Panc1 (cell line): ENCODE results near the gene UNC50. TPM values are rescaled to one million over a fixed set of nuclear protein-coding genes. Genes with fewer than 3 reads are reported as not detected.

Experiments
- ATAC-seq: fragments of 200-7000 bp; cut with Tn5 transposase; 2 replicates; pipeline ENCODE4 v1.9.1; 2020; ENCODE audit warnings: mild to moderate bottlenecking, moderate library complexity
- BruUV-seq: library from RNA; stranded (reverse); fragments of 400-500 nt; replicated peaks from 2 replicates; lab custom pipeline; 2021; lab: Mats Ljungman, UMichigan
- CTCF ChIA-PET: fragments of 300-600 bp; sonication (Branson Sonifier 250); formaldehyde crosslinking; loops from one replicate; lab custom pipeline; 2022; ENCODE audit warnings: antibody characterized with exemption; lab: Charles Lee
- POLR2A ChIA-PET: fragments of 300-600 bp; sonication (Branson Sonifier 250); formaldehyde crosslinking; loops from one replicate; lab custom pipeline; 2022; ENCODE audit warnings: antibody characterized with exemption; lab: Charles Lee
- DNase-seq: peaks from one replicate; pipeline ENCODE4 v3.0.0-alpha.2; 2010; ENCODE audit warnings: low read depth, low spot score
- H3K27ac ChIP-seq: 2 replicates; pipeline ENCODE4 v1.5.1; 2011; ENCODE audit warnings: mild to moderate bottlenecking, low read length, inconsistent platforms
- H3K27me3 ChIP-seq: fragments of 200-500 bp; sonication (Bioruptor generic); 2 replicates; pipeline ENCODE4 v1.6.0; 2014; ENCODE audit warnings: low read length, inconsistent platforms; ENCODE audit not compliant: control insufficient read depth, insufficient read depth
- H3K36me3 ChIP-seq: fragments of 200-500 bp; sonication (Bioruptor generic); 2 replicates; pipeline ENCODE4 v1.5.1; 2014; ENCODE audit warnings: inconsistent platforms, mild to moderate bottlenecking, low read length, moderate library complexity; ENCODE audit not compliant: control insufficient read depth, insufficient read depth
- H3K4me1 ChIP-seq: 2 replicates; pipeline ENCODE4 v1.5.1; 2011; ENCODE audit warnings: inconsistent platforms, mild to moderate bottlenecking, low read length, moderate library complexity; ENCODE audit not compliant: control insufficient read depth, insufficient read depth
- H3K4me3 ChIP-seq, 2 experiments: 2 replicates each; pipeline ENCODE4 v1.5.1; 2011 to 2012; ENCODE audit warnings: low read depth in 2 of 2, low read length in 2 of 2, mild to moderate bottlenecking in 2 of 2, inconsistent platforms in 1 of 2, moderate library complexity in 1 of 2
- H3K9me3 ChIP-seq: fragments of 200-500 bp; sonication (Bioruptor generic); 2 replicates; pipeline ENCODE4 v1.5.1; 2014; ENCODE audit warnings: low read depth, mild to moderate bottlenecking, inconsistent platforms, low read length, moderate library complexity; ENCODE audit not compliant: control insufficient read depth, insufficient read depth
- POLR2AphosphoS5 ChIP-seq: IDR thresholded peaks from 2 replicates; pipeline ENCODE4 v1.6.1; 2012; ENCODE audit warnings: mild to moderate bottlenecking, low read depth, low read length, moderate library complexity
- SIN3A ChIP-seq: IDR thresholded peaks from 2 replicates; pipeline ENCODE4 v1.6.1; 2012; ENCODE audit warnings: low read depth, mild to moderate bottlenecking, low read length, moderate library complexity, borderline replicate concordance; ENCODE audit not compliant: insufficient read depth
- TCF7L2 ChIP-seq: IDR thresholded peaks from 2 replicates; pipeline ENCODE4 v1.6.1; 2011; ENCODE audit warnings: mild to moderate bottlenecking, low read depth, low read length, inconsistent platforms
- in situ Hi-C: cut with HindIII; loops from 2 replicates; pipeline ENCODE4 v1.10.0; 2016; ENCODE audit warnings: low sequenced_read_pairs, low pct_unique_long_range_greater_than_20kb
- intact Hi-C: fragments of 100-400 bp; cut with micrococcal nuclease; formaldehyde crosslinking; loops from one replicate; pipeline ENCODE4 v1.10.0; 2022; ENCODE audit not compliant: unreplicated experiment
- total RNA-seq: library from RNA; stranded (reverse); gene quantifications from one replicate; pipeline ENCODE4 v1.2.1, GENCODE V29; 2021; ENCODE audit not compliant: unreplicated experiment
- TF ChIP-seq, protein P1 (sequence below): fragments of 450-650 bp; IDR thresholded peaks from 2 replicates; pipeline ENCODE4 v1.5.1; 2017; ENCODE audit warnings: mild to moderate bottlenecking
- TF ChIP-seq, protein P2 (sequence below), 2 experiments: IDR thresholded peaks; 2 replicates each; pipeline ENCODE4 v1.6.1; 2011 to 2012; ENCODE audit warnings: low read depth in 2 of 2, control low read depth in 1 of 2, low read length in 1 of 2, mild to moderate bottlenecking in 1 of 2, moderate library complexity in 1 of 2; ENCODE audit not compliant: insufficient read depth in 1 of 2

UNC50 gene
- total RNA-seq, 1 experiment from 2014 or later: 43.6 TPM

DNA sequence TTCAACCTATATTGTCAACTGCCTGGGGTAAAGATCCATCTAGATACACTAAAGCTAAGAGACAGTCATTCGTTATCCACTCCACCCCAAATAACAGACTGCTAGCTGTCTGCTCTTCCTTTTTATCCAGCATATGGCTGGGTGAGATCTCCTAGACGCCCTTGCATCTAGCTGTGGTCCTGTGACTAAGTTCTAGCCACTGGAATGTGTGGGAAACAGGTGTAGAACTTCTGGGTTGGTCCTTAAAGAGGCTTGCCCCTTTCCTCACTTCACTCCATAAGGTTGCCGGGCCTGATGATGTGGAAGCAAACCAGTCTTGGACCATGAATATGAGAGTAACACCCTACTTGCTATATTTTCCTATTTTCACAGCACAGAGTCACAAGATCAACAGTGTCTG is 3.3 kb upstream of the UNC50 start:
- H3K27me3 ChIP-seq: no peaks in the 10 kb centered on the region
- no TSS peak for BruUV-seq
- TF ChIP-seq POLR2AphosphoS5 (no peak), TCF7L2 (no peak), SIN3A (no peak)
- TF ChIP-seq, protein P1, sequence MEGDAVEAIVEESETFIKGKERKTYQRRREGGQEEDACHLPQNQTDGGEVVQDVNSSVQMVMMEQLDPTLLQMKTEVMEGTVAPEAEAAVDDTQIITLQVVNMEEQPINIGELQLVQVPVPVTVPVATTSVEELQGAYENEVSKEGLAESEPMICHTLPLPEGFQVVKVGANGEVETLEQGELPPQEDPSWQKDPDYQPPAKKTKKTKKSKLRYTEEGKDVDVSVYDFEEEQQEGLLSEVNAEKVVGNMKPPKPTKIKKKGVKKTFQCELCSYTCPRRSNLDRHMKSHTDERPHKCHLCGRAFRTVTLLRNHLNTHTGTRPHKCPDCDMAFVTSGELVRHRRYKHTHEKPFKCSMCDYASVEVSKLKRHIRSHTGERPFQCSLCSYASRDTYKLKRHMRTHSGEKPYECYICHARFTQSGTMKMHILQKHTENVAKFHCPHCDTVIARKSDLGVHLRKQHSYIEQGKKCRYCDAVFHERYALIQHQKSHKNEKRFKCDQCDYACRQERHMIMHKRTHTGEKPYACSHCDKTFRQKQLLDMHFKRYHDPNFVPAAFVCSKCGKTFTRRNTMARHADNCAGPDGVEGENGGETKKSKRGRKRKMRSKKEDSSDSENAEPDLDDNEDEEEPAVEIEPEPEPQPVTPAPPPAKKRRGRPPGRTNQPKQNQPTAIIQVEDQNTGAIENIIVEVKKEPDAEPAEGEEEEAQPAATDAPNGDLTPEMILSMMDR: no peak
- TF ChIP-seq, protein P2, sequence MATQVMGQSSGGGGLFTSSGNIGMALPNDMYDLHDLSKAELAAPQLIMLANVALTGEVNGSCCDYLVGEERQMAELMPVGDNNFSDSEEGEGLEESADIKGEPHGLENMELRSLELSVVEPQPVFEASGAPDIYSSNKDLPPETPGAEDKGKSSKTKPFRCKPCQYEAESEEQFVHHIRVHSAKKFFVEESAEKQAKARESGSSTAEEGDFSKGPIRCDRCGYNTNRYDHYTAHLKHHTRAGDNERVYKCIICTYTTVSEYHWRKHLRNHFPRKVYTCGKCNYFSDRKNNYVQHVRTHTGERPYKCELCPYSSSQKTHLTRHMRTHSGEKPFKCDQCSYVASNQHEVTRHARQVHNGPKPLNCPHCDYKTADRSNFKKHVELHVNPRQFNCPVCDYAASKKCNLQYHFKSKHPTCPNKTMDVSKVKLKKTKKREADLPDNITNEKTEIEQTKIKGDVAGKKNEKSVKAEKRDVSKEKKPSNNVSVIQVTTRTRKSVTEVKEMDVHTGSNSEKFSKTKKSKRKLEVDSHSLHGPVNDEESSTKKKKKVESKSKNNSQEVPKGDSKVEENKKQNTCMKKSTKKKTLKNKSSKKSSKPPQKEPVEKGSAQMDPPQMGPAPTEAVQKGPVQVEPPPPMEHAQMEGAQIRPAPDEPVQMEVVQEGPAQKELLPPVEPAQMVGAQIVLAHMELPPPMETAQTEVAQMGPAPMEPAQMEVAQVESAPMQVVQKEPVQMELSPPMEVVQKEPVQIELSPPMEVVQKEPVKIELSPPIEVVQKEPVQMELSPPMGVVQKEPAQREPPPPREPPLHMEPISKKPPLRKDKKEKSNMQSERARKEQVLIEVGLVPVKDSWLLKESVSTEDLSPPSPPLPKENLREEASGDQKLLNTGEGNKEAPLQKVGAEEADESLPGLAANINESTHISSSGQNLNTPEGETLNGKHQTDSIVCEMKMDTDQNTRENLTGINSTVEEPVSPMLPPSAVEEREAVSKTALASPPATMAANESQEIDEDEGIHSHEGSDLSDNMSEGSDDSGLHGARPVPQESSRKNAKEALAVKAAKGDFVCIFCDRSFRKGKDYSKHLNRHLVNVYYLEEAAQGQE (IDR thresholded peaks at IDR 0.05; ENCODE audit: insufficient read depth in 1 of 2, low read depth in 2 of 2, low read length in 1 of 2): no peak
- ChIA-PET POLR2A (no interaction called here), CTCF (no interaction called here)
- no peak for DNase-seq
- H3K36me3 ChIP-seq: peaks cover 16% of the 10 kb centered on the region
- in situ Hi-C loops (no loop called here), intact Hi-C loops (no loop called here)
- ATAC-seq: no peak
- no peak overlapping the region for H3K4me3 ChIP-seq
- no peaks in the 10 kb centered on the region for H3K9me3 ChIP-seq
- no peak overlapping the region for H3K27ac ChIP-seq
- peaks cover 16% of the 10 kb centered on the region for H3K4me1 ChIP-seq

DNA sequence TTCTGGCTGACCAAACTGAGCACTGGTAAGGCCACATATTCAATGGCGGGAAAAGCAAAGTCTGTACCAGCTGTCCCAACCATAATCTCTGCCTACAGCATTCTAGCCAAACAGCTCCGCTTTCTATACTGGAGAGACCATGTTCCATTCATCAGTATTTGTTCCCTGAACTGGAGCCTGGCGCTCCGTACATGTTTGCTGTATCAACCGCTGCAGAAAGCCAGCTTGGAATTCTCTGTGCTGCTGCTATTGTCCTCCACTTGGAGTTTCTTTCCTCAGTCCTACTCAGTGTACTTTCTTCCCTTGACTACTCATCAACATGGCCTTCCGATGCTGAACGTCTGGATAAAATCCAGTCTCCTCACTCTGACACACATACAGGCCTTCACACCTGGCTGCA is 2.0 kb upstream of the UNC50 start:
- ChIA-PET POLR2A (no interaction called here), CTCF (no interaction called here)
- H3K27ac ChIP-seq: no peak overlapping the region
- DNase-seq (no peak), ATAC-seq (no peak)
- peaks cover 20% of the 10 kb centered on the region for H3K36me3 ChIP-seq
- no peak overlapping the region for H3K4me3 ChIP-seq
- TF ChIP-seq SIN3A: no peak
- TF ChIP-seq, protein P1: no peak
- no peaks in the 10 kb centered on the region for H3K9me3 ChIP-seq
- intact Hi-C loops: no loop called here
- in situ Hi-C loops: no loop called here
- no peaks in the 10 kb centered on the region for H3K27me3 ChIP-seq
- BruUV-seq: no TSS peak
- H3K4me1 ChIP-seq: peaks cover 22% of the 10 kb centered on the region
